GM19372 (cell line): Measurements from ENCODE around the gene HILPDA.

Source experiments
- ATAC-seq: cut with Tn5 transposase; IDR thresholded peaks from one replicate; pipeline ENCODE4 v1.9.1; 2021; ENCODE audit warnings: mild to moderate bottlenecking, low read depth, moderate library complexity; ENCODE audit not compliant: unreplicated experiment

The HILPDA gene, protein sequence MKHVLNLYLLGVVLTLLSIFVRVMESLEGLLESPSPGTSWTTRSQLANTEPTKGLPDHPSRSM

DNA sequence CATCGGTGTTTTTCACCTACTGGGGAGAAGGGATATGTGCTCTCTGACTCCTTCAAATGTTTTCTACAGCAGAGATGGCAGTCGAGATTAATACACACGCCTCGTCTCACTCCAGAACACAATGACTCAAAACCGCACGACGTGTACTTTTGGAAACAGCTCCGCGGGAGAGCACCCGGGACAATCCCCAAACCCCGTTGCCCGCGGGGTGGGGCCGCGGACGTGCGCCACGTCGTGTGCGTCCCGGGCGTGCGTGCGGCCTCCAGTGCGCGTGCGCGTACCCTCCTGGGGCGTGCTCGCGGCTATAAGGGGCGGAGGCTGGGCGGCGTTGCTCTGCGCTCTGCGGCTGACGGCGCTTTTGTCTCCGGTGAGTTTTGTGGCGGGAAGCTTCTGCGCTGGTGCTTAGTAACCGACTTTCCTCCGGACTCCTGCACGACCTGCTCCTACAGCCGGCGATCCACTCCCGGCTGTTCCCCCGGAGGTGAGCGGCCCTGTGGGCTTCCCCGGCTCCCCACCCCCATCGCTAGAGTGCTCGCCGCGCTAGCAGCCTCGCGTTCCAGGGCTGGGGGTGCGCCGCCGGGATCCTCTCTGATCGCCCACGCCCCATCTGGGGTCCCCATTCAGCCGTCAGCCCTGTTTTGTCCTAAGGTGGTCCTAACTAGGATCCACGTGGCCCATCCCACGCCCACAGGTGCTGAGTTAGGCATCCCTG, at the start of gene HILPDA:
Gene HILPDA, plus strand, starts transcription at position 336 of the 712 bp plus-strand sequence. CDS start 1,391 bp downstream, outside the sequence.
- ATAC-seq, result peak; percentile 86

DNA sequence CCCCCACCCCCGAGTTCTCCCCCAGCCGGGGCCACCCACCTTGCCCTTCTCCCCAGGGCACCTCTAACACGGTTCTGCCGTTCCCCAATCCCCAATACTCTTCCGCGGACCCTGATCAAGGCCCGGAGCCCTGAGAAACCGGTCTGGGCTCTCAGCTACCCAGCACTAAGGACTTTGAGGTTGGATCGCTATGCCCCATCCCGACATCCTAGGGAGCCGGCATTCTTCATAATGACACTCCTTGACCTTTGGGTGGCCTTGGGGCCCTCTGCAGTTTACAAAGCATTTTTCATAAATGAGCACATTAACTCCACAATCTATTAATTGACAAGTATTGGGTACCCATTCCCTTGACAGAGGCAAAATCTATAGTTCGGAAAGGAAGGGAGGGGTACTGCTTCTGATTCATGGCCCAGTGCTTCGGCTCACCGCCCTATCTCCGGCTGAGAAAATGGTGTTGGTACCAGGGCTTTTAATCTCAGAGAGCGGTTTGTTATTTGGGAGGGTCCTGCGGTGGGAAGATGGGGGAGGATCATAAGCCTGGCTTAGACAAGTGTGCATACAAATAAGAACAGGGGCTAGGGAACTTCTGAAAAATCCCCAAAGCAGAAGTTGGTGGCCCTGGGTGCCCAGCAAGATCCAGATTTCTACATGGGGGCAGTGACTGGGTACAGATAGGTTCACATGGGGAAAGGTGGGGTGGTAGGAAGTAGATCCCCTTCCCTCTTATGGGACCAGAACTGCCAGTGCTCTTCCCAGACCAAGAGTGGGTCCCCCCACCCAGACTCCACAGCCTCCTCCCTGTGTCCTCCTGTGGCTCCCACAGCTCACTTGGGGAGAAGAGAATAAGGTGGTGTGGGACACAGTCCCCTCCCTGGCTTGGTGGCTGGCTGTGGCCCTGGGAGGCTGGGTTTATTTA, 49.1 kb upstream of the HILPDA start:
- ATAC-seq, result no peak

DNA sequence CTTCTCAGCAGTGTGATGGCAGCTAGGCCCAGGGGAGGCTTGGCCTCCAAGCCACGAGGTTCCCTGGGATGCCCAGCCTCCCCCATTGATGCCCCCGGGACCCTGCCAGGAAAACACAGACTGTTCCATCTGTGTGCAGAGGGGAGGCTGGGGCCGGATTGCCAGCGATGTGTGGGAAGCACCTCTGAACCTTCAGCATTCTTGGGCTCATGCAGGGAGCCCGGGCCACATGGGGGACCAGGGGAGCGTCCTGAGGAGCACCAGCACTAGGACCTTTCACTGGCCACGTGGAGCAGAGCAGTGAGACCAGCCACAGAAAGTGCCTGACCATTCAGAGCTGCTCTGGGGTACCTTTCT, 48.5 kb upstream of the HILPDA start:
- no peak for ATAC-seq

DNA sequence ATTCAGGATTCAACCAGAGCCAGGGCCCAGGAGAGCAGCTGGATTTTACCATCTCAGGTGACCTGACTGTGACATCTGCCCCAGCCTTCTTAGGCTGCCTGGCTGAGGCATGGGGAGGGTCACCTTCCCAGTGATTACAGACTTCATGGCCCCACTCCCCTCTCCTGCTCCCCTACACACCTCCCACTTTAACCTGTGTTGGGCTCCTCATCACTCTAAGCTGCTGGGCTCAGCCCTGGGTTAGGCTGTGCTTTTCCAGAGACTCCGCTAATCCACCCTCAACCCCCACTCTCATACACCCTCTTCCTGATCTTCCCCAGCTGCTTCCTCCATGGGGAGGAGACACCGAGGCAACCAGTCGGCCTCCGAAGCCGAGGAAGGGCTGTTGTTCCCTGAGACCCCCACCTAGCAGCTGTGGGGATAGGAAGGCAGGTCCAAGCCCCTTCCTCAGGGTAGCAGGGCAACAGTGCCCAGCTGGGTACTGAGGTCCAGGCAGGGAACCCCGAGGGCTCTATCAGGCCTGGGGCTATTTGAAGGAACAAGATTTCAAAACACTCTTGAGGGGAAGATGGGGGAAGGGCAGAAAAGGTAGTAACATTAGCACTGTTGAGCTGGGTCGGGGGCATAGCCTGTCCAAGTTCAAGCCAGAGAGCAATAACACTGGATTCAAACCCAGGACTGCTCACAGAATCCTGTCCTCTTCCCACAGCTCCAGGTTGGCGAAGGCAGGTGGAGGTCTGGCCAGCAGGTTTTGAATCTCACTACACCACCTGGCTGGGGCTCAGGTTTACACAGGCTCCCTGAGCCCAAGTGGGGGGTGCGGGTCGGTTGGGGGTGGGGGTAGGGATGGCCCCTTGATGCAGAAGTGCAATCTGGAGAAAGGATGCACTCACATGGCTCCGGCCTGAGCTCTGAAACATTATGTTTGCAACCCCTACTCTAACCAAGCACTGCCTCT, 47.6 kb upstream of the HILPDA start:
- ATAC-seq, result no peak

DNA sequence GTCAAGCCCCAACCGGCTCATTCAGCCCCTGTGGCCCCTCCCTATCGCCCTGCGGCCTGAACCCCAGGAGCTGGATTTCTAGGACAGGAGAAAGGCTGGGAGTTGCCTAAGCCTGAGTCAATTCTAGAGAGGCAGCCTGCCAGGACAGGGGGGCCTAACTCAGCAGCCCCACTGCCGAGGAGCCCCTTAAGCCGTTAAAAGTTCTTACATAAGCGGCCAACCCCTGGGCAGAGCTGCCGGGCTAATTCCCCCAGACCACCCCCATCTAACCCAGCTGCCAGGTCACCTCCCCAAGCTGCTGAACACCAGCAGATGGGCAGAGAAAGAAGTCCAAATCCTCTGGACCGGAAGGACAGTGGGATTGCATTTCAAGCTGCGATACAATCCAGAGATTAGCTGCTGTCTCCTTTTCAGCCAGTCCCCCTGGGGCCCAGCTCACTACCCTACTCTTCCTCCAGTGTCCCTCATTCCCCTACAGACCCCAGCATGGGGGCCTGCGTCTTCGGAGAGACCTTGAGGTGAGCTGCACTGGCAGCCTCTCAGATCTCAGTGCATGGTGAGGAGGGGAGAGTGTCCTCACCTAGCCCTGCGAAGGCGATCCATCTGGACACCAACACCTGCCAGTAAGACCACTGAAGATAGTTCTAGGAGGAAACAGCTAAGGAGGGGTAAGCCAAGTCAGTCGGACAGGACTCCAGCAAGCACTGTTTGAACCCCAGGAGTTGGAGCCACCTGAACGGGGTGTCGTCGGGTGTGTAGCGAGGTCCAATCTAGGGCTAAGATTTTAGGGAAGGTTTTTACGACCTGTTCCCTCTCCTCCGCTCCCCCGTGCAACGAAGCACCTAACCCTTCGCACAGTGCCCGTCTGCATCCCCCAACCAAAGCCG, 46.7 kb upstream of the HILPDA start:
- ATAC-seq, result no peak

DNA sequence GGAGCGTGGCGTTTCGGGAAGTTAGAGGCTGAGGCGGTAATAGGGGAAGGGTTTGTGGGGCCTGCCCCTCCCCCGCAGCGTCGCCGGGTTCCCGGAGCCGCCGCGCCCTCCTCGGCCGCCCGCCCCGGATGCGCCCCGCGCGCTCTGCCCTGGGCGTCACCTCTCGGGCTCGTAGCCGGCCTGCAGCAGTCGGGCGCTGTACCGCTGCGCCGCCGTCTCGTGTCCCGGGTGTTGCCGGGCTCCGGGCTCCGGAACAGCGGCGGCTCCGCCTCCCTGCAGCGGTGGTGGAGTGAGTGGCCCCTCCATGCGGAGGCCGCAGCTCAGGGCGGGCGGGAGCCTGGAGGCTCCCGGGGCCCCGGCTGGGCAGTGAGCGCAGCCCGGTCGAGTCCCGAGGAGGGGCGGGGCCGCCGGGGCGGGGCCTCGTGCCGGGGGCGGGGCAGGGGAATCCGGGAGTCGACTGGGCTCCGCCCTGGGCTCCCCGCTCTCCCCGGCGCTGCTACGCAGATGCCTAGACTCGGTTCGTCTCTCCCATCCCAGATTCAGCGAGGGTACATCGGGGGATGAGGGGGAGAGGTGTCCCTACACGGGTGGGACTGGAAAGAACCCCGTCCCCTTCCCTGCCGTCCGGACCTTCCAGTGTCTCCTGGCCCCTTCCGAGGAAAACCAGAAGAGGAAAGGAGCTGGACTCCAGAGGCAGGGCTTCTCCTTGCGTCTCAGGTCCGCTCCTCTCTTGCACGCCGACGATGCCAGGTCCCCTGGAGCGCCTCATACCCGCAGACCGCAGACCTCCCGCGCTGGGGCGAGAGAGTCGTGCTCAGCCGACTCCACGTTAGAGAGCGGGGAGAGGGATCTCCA, 45.9 kb upstream of the HILPDA start, which contains the start of gene IMPDH1:
Gene IMPDH1, minus strand, starts transcription at position 387 of the 855 bp plus-strand sequence. Its CDS starts 81 bp downstream, at position 306.
- ATAC-seq, result peak; percentile 77

DNA sequence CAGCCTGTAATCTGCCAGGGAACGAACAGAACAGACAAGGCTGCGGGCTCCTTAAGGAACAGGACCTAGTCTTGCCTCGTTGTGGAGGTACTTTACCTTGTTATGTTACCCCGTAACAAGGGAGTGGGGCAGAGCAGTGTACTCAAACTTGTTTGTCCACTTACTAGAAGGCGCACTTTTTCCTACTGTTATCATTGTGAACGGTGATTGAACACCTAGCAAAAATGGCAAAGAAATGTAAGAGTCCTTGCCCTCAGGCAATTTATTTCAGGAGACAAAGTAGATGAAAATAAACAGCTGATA, 45.3 kb upstream of the HILPDA start:
- ATAC-seq, result no peak

DNA sequence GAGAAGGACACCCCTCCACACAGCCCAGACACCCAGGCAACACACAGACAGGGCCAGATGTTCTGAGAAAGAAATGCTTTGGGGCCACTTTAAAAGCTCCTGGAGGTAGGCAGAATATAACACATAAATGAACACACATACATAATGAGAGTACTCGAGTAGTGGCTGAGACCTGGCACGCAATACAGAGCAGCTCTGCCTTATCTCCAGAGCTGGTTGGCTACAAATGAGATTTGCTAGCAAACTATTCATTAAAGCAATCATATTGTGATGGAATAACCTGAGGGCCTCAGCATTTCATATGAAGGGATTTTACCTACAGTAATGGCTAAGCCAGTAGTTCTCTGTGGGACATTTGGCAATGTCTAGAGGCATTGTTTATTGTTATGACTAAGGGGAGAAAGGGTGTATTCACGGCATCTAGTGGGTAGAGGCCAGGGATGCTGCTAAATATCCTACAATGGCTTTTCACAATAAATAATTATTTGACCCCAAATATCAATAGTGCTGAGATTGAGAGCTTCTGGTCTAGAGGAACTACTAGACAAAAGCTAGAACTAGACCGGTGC, 40.4 kb upstream of the HILPDA start:
- ATAC-seq, result no peak

DNA sequence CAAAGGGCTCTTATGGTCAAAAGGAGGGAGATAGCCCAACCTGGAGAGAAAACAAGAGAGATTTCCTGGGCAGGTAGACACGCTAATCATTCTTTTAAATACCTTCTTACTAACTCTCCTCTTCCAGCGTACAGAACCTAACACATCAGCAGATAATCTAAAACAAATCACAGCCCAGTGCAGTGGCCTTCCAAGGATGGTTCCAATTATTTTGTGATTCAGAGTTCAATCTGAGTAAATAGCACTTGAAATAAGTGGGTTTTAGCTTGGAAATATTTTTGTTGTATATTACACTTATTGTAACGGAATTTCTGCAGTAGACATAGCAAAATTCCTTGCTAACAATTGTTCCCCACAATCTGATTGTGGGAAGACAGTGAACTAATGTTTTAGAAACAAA, 38.6 kb upstream of the HILPDA start:
- no peak for ATAC-seq

DNA sequence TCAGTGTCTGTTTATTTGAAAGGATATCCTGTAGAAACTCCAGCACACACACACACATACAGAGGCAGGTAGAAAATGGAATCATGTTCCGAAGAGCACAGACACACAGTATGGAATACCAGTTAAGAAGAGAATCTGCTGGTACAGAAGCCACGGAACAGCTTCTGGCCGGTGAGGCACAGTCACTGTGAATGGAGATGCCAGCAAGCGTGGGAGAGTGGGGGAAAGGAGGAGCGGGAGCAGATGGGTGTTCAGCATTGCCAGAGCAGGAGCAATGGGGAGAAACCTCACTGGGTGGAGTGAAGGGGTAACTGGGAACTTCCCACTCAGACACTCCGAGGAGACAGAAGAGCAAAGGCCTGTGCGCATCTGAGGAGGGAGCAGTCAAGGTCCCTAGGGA, 36.4 kb upstream of the HILPDA start:
- no peak for ATAC-seq

DNA sequence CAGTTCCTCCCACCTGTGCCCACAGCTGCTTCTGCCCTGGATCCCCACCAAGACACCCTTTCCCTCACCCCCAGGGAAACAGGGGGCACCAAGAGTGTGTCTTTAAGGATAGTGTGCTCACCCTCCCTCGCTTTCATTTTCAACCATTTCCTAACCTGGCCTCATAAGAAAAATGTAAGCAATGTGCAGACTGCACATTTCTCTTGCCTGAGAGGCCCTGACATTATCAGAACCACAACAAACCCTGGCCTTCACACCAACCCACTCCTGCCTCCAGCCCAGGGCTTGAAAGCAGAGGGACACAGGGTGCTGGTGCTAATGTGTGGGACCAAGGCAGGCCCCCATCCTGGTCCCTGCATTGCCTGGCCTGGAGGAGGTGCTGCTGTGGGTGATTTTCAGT, 34.9 kb upstream of the HILPDA start:
- no peak for ATAC-seq

DNA sequence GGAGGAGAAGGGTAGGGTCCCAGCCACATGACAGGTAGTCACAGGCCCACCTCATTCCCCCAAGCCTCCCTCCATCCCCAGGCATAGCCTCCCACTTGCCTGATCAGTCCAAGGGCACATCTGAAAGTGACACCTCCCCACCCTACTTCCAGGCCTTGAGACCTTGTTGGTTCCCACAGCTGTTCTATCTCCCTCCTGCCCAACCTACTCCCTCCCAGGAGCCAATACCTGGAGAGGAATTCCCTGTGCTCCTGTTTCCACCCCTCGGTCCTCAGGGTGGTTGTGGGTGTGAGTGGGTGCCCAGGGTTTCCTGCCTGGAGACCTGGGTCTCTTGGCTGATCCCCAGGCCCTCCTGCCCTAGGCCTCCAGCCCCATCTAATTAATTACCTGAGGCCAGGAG, 34.3 kb upstream of the HILPDA start:
- ATAC-seq, result no peak

DNA sequence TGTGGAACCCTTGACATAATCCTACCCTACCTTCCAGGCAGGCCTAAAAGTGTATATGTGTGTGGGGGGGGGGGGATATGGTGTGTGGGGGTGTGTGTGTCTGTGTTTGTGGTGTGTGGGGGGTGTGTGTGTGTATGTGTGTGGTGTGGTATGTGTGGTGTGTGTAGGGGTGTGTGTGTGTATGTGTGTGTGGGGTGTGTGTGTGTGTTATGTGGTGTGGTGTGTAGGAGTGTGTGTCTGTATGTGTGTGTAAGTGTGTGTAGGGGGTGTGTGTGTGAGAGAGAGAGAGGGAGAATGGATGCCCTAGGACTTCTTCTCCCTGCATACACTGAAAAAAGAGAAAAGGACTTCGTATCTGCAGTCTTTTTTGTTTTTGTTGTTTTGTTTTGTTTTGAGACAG, 33.6 kb upstream of the HILPDA start:
- ATAC-seq, result no peak

DNA sequence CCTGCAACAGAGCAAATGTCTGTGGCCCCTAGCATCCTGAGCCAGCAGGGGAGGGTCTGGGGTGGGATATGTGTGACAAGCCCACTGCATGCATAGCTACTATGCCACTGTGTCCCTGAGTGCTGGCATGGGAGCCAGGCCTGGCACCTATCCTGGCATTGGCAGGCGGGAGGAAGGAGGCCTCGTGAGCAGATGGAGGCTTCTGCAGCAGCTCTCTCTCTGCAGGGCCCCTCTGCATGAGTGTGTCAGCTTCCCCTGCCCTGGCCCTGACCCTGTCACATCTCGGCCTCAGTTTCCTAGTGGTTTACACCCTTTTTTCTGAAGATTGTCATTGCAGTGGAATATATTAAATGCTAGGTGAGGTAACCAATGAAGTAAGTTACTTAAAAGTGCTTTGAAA, 32.8 kb upstream of the HILPDA start:
- ATAC-seq, result no peak

DNA sequence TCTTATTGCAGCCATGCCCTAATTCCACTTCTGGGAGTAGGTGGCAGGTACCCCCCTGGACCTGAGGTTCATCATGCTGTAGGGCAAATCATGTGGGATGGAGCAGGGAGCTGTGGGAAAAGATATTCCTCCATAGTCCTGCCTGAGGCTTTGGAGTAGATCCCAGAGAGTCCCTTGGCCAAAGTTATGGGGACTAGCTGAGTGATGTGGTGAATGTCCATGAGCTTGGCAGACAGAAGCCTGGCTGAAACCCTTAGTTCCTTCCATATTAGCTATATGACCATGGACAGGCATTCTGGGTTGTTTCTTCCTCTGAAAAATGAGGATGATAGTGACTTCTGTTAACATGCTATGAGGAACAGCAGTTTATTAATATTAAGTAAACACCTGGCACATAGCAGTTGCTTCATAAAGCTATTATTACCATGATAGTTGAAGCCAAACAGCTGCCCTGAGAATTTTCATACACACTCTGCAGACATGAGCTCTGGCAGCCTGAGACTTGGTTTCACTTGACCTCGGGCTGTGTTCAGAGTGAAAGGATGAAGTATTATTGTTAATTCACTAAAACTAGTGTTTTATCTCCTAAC, 30.9 kb upstream of the HILPDA start:
- ATAC-seq, result no peak

DNA sequence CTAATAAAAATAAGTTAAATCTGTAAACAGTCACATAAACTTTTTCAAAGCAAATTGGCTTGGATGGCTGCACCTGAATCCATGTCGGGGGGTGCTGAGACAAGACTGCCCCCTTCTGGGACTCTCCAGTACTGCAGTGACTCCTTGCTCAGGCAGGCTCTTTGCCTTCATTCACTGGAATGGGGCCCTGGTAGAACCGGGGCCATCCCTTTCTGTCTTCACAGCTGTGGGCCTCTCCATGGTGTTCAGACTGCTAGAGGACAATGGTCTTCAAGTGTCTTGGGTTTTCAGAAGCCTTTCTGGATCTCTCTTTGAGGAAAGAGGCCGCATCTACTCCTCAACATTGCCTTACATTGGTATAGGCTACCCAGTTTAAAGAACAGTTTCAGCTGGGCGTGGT, 29.8 kb upstream of the HILPDA start:
- ATAC-seq, result no peak

DNA sequence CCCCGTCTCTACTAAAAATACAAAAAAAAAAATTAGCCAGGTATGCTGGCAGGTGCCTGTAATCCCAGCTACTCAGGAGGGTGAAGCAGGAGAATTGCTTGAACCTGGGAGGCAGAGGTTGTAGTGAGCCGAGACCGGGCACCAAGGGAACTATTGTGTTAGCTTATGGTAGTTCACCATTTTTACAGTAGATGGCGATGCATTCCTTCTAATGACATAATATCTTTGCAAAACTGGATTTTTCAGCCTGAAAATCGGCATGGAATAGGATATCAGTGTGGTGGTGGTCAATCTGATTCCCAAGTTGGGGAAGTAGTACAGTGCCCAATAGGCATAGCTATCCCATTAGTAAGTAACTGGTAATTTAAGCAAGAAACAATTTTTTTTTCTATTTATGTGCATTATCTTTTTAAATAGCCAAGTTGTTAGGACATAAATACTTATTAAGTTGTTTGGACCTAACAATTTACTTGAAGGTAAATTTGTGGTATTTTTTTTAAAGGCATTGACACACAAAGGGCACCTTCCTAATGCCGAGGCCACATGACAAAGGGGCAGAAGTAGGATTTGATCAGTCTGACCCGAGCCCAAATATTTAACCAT, 28.3 kb upstream of the HILPDA start:
- ATAC-seq, result no peak

DNA sequence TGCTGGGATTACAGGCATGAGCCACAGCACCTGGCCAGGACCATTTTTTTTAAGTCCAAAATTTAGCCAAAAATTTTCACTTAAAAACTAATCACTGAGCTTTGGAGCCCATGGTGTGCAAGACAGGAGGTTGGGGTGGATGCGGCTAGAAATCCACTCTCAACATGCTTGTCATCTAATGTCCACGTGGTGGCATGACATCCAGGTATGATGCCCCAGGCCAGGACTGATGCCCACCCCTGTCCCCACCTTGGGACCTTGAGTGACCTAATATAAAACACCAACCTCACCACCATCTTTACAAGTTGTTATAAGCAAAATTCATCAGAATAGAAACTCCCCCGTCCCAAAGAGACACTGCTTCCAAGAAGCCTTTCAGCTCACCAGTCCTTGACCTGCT, 25.5 kb upstream of the HILPDA start:
- no peak for ATAC-seq
